GM18508 (cell line): Measurements from ENCODE around the gene ZNF595.
"Not testable (repeated sequence)": the region's sequence is repeated elsewhere in the genome, so short reads cannot be mapped to it uniquely, and the experiment has no call there.

ENCODE experiments used
- ATAC-seq: cut with Tn5 transposase; IDR thresholded peaks from one replicate; pipeline ENCODE4 v1.9.1; 2021; ENCODE audit warnings: moderate number of reproducible peaks; ENCODE audit not compliant: insufficient read depth, unreplicated experiment

ZNF595 gene

DNA sequence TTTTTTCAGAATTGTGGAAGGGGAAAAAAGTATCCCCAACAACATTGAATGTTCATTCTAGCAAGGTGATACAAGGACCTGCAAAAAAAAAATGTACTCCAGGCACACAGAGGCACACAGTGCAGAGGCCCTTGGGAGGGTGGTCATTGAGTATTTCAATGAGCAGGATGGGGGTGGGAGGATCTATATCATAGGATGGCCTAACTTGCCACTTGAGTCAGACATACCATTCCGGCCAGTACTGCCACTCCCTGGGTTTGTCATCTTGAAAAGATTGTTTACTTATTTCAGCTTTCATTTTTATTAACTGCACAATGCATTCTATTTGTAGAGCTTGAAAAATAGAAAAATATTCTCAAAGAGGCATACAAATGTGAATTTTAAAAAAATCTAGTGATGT lies 18.7 kb downstream of the ZNF595 start:
- no peak for ATAC-seq

- ATAC-seq: no peak
Observed at GRCh38 chr4:85951-86350, 32.8 kb downstream of the ZNF595 start.

DNA sequence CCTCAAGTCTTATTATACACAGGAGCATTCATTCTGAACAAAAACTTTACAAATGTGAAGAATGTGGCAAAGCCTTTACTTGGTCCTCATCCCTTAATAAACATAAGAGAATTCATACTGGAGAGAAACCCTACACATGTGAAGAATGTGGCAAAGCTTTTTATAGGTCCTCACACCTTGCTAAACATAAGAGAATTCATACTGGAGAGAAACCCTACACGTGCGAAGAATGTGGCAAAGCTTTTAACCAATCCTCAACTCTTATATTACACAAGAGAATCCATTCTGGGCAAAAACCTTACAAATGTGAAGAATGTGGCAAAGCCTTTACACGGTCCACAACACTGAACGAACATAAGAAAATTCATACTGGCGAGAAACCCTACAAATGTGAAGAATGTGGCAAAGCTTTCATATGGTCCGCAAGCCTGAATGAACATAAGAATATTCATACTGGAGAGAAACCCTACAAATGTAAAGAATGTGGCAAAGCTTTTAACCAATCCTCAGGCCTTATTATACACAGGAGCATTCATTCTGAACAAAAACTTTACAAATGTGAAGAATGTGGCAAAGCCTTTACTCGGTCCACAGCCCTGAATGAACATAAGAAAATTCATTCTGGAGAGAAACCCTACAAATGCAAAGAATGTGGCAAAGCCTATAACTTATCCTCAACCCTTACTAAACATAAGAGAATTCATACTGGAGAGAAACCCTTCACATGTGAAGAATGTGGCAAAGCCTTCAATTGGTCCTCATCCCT lies 33.6 kb downstream of the ZNF595 start:
- ATAC-seq: not testable (repeated sequence)

GRCh38 chr4:98386-98785 lies 45.3 kb downstream of the ZNF595 start:
- no peak for ATAC-seq

DNA sequence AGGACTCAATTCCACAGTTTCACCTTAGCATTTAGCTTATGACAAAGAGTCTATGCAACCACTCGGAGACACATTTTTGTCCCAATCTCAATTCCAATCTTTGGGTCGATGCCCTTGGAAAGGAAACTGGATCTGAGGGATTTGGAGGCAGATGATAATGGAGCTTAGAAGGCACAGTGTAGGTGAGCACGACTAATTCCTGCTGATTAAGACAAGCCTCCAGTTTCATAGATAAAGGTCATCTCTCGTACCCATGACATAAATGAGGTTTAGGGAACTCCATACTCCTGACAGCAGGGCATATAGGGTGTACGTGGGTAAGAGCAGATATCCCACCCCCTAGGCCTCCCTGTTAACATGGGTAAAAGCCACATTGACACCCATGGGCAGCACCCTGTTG lies 46.7 kb downstream of the ZNF595 start:
- no peak for ATAC-seq

DNA sequence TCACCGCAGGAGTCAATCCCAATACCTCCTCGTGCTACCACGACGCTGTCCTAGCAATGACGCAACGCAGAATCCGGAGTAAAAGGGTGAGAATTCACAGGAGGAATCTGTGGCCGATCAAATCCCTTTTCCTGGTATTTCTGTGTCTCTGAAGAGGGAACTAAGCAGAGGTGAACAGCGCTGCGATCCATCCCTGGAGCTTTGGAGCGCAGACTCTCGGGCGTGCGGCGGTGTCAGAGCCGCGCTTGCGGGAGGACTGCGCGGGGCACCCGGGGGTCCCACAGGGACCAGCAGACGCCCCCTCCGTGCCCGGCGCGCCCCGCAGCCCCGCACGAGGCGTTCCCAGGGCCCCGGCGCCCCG lies 53.9 kb downstream of the ZNF595 start:
- ATAC-seq: no peak

GRCh38 chr4:107444-108429 lies 54.6 kb downstream of the ZNF595 start:
- ATAC-seq: no peak

DNA sequence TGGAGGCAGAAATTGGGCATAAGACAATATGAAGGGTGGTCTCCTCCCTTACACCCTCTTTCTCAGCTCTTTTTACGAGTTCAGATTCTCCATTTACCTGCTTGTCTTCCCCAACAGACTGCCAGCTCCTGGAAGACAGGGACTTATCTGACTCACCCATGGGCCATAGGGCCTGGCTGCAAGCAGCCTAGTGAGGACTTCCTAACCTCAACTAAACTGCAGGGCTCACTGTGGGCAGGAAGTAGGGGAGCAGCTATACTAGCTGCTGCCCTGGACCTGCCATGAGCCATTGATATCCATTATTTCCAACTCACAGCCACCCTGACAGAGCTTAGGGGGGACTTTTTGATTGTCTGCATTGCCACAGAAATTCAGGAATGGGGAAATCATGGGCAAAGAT lies 59.6 kb downstream of the ZNF595 start:
- no peak for ATAC-seq

DNA sequence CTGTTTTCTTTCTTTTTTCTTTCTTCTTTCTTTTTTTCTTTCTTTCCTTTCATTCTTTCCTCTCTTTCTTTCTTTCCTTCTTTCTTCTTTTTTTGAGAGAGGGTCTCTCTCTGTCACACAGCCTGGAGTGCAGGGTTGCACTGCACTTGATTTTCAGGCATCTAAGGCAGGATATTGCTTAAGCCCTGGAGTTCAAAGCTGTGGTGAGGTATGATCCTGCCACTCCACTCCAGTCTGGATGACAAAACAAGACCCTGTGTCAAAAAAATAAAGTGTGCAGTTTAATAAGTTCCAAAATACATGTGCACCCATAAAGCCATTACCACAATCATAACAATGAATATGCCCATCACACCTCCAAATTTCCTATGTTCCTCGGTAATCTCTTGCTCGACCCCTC lies 60.6 kb downstream of the ZNF595 start:
- ATAC-seq: no peak

DNA sequence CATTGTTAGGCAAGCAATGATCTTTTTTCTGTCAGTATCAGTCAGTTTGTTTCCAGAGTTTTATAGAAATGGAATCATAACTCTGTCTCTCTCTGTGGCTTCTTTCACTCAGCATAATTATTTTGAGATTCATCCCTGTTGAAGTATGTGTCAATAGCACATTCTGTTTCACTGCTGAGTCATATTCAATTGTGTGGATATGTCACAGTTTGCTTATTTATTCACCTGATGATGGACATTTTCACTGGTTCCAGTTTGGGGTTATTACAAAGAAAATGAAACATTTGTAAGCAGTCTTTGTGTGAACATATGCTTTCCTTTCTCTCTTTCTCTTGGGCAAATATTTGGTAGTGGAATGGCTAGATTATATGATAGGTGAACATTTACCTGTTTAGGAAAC lies 61.0 kb downstream of the ZNF595 start:
- no peak for ATAC-seq

DNA sequence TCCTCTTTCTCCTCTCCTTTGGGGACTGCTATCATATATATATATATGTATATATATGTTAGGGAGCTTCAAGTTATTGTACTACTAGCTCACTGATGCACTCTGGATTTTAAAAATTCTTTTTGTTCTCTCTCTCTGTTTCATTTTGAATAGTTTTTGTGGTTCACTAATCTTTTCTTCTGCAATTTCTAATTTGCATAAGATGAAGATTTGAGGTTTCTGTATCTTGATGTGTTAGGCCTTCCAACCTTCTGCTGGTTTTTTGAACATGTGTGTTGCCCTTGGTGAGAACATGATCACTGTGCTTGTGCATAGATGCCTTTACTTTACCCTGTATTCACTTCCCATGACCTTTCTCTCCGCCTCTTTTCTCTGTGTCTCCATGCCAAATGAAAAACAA lies 63.4 kb downstream of the ZNF595 start:
- no peak for ATAC-seq

GRCh38 chr4:120616-121015 lies 67.5 kb downstream of the ZNF595 start:
- ATAC-seq: no peak

GRCh38 chr4:121408-122084 lies 68.4 kb downstream of the ZNF595 start:
- no peak for ATAC-seq

- not testable (repeated sequence) for ATAC-seq
Observed at GRCh38 chr4:123922-124274, 70.8 kb downstream of the ZNF595 start.

DNA sequence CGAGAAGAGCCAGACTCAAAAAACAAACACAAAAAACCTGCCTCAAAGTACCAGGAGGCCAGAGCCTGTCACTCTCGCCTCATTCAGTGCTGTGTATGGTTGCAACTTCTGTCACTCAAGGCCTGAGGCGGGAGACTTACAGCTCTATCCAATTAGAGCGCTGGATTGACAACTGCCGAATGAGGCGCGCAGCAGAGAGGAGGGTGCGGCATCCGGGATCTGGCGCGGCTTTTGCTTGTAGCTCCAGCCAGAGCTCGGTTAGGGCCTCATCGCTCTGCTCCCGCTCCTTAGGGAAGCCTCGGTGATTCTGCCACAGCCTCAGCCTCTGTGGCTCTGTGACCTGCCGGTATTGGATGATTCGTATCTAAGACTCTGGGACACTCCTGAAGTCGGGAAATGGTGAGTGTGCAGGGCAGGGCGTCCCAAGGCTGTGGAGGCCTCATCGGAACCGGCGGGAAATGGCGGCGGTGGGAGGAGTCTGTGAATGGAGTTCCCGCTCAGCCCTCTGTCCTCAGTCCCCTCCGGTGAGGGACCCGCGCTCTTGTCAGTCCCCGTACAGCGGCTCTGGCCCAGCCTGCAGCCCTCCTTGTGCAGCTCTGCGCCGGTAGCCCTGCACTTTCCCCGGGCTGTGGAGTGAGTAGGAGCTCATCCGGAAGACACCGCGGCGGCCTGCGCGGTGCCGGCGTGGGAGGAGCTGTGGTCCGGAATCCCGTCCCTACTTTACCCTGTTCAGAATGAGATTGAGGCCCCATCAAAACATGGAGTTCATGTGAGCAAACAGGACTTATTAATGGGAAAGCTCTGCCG lies 71.4 kb downstream of the ZNF595 start, which contains the start of gene ZNF718:
Gene ZNF718 (plus strand): TSS at position 227 of the 807 bp plus-strand sequence. CDS start 170 bp downstream, at position 397.
- ATAC-seq: peak; percentile 99

DNA sequence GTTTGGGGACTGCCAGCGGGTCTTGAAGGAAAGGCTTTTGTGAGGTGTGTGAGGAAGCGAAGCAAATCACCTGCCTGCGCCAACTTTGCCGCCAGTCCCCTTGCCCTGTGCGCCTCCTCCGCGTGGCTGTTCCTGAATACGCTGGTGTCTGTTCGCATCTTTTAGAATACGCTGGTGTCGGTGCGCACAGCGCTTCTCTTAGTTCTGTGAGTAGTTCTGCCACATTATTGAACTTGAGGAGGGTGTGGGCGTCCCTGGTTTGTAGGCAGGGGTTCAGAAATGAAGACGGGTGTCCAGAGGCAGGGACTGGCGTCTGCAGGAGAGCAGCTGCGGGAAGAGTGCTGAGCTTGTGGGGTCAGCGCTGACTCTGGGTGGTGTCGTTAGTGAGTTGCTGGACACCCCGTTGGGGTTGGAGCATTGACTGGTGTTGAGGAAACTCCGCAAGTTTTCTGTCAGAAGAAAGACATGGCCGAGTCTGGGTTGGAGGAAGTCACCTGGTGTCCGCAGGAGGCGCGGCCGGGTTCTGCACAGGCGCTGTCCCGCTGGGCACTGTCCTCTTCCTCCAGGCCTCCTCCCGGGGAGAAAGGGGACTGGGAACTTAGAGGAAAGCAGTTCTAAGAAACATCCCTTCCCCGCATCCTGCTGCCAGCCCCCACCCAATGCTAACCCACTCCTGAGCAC lies 72.1 kb downstream of the ZNF595 start:
- no peak for ATAC-seq

DNA sequence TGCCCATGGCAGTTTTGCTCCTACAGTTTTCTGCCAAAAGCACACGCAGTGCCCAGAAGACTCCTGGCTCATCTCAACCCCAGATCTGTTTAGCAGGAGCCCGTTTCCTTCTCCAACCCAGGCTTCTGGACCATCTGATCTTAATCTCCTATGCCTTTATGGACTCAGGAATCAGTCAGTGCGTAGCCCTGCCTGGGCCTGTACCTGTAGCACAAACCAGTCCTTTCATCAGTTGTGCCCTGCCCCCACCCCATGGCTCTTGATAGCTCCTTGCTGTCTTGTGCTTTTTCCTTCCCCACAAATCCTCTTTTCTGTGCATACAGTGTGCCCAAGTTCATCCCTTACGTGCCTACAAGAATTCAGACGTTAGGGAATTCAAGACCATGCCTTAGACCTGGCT lies 72.7 kb downstream of the ZNF595 start:
- no peak for ATAC-seq

DNA sequence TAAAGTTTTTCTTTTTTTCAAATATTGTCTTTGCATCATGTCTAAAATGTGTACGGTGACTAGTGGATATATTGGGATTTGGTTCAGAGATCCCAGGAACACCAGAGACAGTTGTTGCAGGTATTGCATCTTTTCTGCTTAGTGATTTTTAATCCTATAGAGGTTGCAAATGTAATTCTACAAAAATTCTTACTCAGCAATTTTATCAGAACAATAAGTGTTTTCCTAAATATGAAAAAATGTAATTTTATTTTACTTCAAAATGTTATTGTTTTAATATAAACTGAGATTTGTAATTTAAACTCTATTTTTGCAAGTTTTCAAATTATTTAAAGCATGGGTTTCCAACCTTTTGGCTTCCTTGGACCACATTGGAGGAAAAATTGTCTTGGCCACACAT lies 79.4 kb downstream of the ZNF595 start:
- no peak for ATAC-seq
